ENCODE results near the gene UNC13D.
"Not testable (repeated sequence)": the region's sequence is repeated elsewhere in the genome, so short reads cannot be mapped to it uniquely, and the experiment has no call there.

The UNC13D gene

DNA sequence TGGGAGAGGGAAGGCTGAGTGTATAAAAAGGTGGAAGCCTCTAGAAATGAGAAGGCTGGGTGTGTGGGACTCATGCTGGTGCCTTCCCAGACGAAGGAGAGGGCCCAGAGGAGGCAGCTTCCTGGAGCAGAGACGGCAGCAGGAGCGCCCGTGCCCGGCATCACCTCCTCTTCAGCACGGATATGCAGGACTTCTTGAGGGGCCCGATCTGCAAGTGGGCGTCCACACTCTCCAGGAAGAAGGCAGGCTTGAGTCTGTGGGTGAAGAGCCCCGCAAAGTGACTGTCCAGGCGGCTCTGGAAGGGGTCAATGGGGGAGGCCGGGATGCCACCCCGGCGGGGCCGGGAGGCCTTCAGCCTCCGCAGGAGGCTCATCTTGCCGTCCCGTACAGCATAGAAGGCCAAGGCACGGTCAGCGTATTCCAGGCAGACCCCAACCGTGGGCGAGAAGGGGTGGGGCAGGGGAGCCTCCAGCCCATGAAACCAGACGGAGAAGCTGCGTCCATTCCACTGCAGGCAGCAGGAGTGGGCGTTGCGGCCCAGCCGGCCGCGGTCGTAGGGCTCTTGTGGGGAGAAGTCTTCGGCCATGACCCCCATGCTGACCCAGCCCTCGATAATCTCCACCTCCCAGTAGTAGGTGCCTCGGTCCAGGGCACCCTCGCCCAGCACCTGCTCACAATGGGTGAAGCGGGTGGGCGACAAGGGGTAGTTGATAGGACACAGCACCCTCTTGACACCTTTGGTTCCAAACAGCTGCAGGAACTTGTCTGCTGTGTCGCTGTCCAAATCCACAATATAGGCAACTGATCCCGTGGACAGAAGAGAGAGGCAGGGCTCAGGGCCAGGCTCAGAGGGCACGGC, 30.3 kb upstream of the UNC13D start:
- DNase-seq: no peak

DNA sequence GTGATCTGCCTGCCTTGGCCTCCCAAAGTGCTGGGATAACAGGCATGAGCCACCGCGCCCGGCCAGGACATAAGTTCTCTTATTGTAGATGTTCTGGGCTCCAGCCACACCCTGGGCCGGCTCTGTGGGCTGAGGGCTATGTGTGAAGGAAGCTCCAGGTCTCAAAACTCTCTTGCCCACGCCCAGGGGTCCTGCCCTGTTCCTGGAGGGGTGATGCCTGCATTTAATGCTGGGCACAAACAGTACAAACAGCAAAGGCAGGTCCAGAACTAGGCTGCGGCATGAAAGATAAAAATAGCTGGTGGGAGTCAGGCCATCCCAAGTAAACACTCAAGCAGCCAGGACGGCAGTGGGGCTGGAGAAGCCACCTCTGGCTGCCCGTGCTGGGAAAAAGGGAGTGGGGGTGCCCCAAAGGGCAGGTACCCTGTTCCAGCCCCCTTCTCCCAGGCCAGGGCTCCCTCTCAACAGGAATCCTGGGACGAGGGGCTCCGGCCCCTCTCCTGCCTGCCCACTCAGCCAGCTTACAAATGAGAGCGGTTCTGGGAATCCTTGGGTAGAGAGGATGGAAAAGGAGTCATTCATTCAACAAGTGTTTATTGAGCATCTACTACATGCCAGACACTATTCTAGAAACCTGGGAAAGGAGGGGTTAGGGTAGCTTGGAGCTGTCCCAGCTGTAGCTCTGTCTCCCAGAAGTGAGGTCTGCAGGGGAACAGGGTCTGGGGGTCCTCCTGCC, 29.6 kb upstream of the UNC13D start:
- DNase-seq: no peak

DNA sequence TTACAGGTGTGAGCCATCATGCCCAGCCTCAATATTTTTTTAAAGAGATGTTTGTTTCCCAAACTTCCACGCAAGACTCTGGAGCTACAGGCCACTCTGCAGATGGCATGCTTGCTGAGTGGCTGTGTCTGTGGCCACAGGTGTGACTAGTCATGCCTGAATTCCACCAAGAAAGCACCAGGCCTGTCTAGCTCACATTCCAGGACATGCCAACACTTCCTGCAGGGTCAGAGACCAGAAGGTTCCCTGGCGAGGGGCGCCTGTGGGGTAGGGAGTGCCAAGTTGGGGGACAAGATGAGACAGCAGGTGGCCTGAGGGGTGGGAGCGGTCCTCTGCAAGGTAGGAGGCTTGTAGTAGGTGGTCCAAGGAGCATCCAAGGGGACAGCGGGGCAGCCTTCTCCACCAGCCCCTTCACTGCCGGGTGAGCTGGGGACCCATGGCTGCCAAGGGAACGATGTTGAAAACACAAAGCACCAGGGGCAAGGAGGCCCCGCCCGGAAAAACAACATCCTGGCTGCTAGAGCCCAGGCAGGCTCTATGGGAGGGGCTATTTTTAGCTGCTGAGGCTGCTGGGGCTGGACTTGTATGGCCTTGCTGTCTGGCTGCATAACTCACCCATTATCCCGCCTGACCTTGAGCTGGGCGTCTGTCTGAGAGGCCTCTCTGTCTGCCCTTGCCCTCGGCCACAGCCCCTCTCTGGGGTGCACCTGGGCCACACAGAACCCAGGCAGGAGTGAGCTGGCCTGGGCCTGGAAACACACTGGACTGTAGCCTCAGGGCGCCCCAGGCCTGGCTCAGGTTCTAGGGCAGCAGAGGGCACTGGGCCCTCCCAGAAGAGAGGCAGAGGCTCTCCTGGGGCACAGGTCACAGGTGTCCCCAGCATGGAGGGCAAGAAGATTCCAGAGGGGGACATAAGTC, 28.5 kb upstream of the UNC13D start:
- peak; percentile 48 for DNase-seq

DNA sequence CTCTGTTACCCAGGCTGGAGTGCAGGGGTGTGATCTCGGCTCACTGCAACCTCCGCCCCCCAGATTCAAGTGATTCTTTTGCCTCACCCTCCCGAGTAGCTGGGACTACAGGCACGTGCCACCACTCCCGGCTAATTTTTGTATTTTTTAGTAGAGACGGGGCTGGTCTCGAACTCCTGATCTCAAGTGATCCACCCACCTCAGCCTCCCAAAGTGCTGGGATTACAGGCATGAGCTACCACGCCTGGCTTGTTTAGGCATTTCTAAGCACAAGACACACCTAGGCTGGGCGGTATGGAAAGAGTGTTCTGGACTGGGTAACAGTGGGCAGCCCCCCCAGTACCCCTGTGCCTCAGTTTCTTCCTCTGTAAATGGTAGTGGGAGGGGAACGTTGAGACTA, 26.0 kb upstream of the UNC13D start:
- DNase-seq: not testable (repeated sequence)

DNA sequence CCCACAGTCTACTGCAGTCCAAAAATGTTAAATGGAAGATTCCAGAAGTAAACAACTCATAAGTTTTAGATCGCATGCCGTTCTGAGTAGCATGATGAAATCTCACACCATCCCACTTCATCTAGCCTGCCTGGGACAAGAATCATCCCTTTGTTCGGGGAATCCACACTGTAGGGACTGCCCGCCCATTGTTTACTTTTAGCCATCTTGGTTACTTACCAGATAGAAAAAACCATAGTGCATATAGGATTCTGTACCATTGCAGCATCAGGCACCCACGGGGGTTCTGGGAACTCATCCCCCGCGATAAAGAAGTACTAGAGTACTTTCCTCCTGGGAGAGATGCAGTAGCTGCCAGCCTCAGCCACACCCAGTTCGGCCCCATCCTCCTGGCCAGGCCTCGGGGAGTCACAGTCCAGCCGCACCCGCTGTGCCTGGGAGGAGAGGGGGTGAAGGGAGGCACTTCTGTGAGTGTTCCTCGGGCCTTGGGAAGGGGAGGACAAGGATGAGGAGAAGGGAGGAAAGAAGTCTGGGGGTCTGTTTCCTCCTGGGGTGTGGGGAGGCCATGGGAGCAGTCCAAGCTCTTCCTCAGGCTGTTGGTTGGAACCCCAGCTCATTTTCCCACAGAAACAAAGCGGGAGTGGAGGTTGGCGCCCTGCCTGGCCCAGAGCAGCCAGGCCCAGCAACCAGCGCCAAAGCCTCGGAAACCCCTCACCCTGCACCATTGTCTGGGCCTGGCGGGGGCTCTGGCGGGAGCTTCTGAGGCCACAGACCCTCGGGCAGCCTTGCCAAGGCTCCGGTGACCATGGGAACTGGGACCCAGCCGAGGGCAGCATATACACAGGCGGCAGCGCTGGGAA, 25.3 kb upstream of the UNC13D start:
- DNase-seq: no peak

DNA sequence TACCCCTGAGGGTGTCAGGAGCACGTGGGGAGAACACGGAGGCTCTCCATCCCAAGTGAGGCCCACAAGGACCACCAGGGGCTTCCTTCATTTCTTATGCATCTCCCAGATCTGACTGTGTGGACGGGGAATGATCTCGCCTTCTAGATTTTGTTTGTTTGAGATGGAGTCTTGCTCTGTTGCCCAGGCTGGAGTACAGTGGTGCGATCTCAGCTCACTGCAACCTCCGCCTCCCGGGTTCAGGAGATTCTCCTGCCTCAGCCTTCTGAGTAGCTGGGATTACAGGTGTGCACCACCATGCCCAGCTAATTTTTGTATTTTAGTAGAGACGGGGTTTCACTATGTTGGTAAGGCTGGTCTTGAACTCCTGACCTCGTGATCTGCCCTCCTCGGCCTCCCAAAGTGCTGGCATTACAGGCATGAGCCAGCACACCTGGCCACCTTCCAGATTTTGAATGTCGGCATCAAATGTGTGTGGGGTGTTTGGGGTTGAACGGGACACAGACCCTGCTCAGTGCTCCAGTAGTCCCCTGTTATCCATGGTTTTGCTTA, 24.6 kb upstream of the UNC13D start:
- DNase-seq: not testable (repeated sequence)

DNA sequence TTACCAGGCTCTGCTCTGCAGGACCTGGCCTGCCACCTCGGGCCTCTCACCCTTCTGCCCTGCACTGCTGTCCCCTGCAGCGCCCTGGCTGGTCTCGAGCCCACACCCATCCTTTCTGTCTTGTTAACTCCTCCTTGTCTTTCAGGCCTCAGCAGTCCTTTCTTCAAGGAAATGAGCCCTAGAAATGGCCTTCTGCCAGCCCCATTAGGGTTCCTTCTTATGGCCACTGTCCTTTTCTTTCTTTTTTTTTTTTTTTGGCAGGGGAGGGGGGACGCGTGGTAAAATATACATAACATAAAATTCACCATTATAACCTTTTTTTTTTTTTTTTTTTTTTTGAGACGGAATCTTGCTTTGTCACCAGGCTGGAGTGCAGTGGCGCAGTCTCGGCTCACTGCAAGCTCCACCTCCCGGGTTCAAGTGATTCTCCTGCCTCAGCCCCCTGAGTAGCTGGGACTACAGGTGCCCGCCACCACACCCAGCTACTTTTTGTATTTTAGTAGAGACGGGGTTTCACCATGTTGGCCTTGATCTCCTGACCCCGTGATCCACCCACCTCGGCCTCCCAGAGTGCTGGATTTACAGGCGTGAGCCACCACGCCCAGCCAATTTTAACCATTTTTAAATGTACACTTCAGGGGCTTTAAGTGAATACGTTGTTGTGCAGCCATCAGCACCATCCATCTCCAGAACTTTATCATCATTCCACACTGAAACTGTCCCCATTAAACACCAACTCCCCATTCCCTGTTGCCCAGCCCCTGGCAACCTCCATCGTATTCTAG, 21.4 kb upstream of the UNC13D start:
- not testable (repeated sequence) for DNase-seq

DNA sequence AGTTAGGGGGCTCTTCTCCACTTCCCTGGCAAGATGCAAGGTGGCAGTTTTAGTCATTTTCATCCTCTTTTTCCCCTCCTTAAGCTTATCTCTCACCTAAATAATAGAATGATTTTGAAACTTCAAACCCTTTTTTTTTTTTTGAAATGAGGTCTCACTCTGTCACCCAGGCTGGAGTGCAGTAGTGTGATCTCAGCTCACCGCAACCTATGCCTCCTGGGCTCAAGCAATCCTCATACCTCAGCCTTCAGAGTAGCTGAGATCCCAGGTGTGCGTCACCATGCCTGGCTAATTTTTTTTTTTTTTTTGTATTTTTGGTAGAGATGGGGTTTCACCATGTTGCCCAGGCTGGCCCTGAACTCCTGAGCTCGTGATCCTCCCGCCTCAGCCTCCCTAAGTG, 20.7 kb upstream of the UNC13D start:
- DNase-seq: not testable (repeated sequence)

DNA sequence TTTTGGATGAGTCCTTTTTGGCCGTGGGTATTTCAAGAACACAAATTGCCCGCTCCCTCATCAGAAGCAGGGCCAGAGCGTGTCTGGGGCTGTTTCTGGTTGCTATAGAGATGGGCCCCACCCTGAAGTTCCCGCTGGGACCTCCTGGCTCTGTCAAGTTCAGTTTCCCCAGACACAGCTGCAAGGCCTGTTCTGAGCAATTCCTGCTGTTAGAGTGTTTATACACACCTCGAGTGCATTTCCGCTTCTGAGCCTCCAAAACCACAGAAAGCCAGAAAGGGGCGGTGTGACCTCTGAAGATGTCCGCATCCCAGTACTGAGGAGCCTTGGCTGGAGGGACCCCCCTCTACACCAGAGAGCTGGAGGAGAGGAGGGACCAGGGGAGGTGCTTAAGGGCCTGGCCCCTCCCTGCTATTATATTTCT, 20.3 kb upstream of the UNC13D start:
- DNase-seq: no peak

DNA sequence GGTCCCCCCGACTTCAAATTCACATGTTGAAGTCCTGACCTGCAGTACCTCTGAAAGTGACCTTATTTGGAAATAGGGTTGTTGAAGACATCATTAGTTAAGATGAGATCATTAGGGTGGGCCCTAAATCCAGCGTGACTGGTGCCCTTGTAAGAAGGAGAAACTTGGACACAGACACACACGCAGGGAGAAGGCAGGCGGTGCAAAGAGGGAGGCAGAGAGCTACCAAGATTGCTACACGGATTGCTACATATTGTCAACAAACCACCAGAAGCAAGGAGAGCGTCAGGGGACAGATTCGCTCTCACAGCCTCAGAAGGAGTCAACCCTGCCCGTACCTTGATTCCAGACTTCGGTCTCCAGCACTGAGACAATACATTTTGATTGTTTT, 17.7 kb upstream of the UNC13D start:
- DNase-seq: no peak

DNA sequence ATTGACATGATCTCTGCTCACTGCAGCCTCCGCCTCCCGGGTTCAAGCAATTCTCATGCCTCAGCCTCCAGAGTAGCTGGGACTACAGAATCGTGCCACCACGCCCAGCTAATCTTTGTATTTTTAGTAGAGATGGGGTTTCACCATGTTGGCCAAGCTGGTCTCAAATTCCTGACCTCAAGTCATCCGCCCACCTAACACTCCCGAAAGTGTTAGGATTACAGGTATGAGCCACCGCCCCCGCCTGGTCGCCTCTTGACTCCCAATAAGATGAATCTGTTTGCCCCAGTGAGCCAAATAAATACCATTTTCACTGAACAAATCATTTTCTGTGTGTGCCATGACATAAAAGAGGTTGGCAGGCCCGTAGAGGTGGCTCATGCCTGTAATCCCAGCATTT, 15.2 kb upstream of the UNC13D start:
- DNase-seq: not testable (repeated sequence)

DNA sequence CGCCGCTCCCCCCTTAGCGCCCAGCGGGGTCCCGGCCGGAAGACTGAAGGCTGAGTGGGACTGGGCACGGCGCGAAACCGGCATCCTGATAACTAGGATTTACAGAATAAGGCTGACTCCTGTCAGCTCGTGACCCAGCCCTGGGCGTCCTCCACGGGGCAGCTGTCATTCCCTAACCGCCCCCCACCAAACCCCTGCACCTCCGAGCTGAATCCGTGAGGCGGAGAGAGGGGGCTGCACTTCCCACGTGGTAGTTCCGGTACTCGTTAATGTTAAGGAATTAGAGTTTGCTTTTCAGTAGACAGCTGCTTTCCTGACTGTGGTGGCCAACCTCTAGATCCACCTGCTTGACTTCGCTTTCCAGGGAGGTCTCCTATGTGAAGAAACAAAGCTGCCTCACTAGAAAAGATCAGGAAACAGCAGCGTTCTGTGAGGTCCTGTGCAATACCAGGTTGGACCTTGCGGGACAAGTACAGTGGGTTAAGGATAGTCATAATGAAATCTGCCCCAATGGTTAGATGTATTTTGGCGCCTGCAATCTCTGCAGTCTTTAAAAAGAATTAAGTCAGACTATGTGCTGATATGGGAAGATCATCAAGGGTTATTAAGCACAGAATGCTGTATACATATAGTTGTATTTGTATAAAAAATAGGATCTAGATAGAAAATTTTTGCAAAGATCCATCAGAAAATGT, 12.0 kb upstream of the UNC13D start:
- no peak for DNase-seq

DNA sequence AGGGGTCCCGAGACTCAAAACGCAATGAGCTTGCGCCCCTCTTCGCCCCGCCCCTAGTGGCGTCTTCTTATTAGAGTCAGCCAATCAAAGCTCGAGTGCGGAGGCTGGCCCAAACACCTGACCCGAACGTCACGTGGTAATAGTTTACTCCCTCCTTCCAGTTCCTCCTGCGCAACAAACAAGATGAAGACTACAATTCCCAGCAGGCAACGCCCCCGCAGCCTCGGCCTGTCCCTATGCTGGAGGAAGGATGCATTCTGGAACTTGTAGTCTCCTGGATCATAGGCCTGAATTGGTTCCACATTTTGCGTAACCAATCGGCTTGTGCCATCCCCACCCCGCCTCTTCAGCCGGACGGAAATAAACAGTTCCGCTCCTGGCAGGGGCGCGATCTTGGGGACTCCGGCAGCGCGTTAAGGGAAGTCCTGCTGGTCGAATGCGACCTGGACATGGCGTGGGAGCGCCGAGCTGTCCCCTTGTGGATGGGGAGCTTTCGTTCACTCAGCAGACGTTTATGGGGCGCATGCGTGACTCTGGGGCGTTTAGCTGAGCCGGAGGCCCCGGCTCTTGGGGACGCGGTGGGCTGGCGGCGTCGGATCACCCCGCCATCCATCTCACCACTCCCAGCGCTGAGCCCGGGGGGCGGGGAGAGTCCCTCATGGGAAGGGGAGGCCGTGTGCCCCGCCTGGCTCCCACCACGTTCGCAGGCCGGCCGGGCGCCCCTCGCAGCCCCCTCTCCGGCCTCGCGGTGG, 11.3 kb upstream of the UNC13D start, which contains the start of gene WBP2:
WBP2 (minus strand) TSS at position 26 of the 752 bp plus-strand sequence. CDS start 38 bp downstream, outside the sequence.
- peak; percentile 97 for DNase-seq

DNA sequence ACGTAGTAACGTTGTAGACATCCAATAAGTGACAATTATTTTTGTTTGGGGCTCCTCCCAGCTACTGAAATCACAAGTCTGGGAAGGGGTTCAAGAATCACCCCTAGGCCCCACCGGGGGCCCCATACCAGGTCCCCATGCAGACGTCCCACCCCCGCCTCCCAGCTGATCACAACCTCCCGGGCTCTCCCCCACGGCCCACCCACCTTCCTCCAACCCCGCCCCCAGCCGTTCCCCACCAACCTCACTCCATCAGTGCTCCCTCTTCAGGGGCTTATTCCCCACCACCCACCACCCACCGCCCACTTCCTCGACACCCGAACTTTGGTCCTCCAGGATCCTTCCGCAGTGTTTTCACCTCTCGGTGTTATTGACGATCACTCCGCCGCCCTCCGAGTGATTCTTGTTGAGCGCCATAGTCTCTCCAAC, 10.7 kb upstream of the UNC13D start:
- no peak for DNase-seq

DNA sequence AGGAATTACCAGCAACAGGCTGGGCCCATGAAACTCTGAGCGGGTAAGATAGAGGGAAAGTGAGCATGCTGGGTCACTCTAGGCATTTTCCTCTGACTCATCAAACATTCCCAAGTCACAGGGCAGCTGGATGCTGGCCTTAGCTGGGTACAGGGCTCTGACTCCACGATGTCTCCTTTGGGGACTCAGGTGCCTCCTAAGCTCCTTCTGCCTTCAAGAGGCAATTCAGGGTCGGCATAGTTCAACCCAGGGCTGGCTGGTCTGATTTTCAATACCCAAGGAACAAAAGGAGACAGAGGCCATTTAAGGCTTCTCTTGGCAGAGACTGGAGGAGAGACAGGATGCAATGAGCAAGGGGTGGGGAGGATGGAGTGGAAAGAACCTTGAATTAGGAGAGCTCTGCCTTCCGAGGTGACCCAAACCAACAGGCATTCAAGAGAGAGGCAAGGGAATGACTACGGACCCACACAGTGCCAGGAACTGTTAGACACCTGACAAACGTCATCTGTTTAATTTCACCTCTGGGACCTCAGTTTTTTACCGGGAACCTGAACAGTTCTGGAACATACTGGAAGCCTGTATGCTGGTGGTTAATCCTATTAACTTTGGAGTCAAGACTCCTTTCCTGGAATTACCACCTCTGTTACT, 10.0 kb upstream of the UNC13D start:
- DNase-seq: no peak

DNA sequence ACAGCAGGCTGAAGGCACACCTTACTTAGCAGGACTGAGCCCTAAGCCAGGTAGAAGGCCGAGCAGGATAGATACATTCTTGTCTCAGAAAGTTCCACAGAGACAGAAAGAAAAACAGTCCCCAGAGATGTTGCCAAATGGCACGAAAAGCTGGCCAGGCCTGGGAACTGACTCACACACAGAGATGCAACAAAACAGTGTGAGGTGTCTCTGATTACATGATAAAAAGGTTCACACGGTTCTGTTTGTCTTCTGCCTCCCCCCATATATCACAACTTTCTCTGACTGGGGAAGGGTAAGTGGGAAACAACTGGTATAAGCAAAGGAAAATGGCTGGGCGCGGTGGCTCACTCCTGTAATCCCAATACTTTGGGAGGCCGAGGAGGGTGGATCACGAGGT, 9.2 kb upstream of the UNC13D start:
- DNase-seq: no peak

DNA sequence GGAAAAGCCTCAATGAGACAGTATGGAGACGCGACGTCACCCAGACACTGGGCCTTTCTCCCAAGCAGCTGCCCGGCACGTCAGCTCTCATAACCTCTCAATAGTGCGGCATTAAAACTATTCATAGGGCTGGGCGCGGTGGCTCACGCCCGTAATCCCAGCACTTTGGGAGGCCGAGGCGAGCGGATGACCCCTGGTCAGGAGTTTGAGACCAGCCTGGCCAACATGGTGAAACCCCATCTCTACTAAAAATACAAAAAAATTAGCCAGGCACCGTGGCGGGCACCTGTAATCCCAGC, 7.4 kb upstream of the UNC13D start:
- DNase-seq: not testable (repeated sequence)

DNA sequence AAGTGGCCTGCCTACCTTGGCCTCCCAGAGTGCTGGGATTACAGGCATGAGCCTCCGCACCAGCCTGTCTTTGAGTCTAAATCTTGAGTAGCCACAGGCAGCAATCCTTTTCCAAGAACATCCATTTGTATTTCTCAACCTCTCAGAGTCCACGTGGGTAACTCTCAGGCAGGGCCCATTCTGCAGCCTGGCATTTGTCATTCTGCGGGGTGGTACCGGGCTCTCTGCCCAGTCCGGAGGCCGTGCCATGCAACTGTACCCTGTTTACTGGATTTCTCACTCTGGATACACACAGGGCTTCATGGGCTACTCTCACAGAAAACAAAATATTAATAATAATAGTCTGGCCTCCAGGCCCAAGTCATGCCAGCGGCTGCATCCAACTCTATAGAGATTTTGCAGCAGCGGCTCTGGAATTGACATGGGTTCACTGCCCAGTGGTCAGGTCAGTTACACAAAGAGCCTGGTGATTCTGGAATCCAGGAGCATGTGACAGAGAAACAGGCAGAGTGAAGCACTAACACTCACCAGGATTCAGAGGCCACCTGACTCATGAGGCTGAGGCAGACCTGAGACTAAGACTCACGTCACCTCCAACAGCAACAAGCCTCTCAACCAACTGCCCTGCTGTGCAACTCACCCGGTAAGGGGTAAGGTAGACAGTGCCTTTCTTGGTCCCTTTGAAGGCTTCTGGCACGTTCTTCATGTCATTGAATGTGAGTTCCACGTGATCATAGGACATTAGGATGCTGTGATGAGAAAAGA, 6.9 kb upstream of the UNC13D start:
- DNase-seq: no peak
